ENCODE data around the gene PAFAH1B1. TPM values are rescaled to one million over a fixed set of nuclear protein-coding genes. Genes with fewer than 3 reads are reported as not detected.

PAFAH1B1 gene
- total and polyA plus RNA-seq, 2 experiments from 2014 or later, result 69.9 to 71.7 TPM

DNA sequence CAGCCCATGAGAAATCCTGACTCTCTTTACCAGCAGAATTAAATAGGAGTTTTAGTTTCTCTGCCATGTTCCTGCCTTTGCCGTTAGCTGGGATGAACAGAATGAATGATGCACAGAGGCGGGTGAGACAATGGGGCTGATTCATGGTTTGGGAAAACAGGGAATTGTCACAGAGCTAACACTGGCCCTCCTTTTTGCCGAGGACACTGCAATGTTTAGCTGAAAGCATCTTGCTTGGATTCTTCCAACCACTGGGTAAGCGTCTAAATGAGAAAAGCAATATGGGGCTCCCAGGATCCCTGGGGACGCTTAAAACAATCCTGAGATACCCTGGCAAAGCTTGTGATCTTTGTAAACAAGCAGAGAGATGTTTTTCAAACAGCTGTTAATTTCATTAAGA lies 12.8 kb upstream of the PAFAH1B1 start (continued):
- TF ChIP-seq, protein P1, sequence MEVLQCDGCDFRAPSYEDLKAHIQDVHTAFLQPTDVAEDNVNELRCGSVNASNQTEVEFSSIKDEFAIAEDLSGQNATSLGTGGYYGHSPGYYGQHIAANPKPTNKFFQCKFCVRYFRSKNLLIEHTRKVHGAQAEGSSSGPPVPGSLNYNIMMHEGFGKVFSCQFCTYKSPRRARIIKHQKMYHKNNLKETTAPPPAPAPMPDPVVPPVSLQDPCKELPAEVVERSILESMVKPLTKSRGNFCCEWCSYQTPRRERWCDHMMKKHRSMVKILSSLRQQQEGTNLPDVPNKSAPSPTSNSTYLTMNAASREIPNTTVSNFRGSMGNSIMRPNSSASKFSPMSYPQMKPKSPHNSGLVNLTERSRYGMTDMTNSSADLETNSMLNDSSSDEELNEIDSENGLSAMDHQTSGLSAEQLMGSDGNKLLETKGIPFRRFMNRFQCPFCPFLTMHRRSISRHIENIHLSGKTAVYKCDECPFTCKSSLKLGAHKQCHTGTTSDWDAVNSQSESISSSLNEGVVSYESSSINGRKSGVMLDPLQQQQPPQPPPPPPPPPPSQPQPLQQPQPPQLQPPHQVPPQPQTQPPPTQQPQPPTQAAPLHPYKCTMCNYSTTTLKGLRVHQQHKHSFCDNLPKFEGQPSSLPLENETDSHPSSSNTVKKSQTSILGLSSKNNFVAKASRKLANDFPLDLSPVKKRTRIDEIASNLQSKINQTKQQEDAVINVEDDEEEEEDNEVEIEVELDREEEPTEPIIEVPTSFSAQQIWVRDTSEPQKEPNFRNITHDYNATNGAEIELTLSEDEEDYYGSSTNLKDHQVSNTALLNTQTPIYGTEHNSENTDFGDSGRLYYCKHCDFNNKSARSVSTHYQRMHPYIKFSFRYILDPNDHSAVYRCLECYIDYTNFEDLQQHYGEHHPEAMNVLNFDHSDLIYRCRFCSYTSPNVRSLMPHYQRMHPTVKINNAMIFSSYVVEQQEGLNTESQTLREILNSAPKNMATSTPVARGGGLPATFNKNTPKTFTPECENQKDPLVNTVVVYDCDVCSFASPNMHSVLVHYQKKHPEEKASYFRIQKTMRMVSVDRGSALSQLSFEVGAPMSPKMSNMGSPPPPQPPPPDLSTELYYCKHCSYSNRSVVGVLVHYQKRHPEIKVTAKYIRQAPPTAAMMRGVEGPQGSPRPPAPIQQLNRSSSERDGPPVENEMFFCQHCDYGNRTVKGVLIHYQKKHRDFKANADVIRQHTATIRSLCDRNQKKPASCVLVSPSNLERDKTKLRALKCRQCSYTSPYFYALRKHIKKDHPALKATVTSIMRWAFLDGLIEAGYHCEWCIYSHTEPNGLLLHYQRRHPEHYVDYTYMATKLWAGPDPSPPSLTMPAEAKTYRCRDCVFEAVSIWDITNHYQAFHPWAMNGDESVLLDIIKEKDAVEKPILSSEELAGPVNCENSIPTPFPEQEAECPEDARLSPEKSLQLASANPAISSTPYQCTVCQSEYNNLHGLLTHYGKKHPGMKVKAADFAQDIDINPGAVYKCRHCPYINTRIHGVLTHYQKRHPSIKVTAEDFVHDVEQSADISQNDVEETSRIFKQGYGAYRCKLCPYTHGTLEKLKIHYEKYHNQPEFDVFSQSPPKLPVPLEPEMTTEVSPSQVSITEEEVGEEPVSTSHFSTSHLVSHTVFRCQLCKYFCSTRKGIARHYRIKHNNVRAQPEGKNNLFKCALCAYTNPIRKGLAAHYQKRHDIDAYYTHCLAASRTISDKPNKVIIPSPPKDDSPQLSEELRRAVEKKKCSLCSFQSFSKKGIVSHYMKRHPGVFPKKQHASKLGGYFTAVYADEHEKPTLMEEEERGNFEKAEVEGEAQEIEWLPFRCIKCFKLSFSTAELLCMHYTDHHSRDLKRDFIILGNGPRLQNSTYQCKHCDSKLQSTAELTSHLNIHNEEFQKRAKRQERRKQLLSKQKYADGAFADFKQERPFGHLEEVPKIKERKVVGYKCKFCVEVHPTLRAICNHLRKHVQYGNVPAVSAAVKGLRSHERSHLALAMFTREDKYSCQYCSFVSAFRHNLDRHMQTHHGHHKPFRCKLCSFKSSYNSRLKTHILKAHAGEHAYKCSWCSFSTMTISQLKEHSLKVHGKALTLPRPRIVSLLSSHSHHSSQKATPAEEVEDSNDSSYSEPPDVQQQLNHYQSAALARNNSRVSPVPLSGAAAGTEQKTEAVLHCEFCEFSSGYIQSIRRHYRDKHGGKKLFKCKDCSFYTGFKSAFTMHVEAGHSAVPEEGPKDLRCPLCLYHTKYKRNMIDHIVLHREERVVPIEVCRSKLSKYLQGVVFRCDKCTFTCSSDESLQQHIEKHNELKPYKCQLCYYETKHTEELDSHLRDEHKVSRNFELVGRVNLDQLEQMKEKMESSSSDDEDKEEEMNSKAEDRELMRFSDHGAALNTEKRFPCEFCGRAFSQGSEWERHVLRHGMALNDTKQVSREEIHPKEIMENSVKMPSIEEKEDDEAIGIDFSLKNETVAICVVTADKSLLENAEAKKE (CRISPR knock-in tag; IDR thresholded peaks at IDR 0.05), result no peak
- no peak for TF ChIP-seq EZH2phosphoT487 (IDR thresholded peaks at IDR 0.05; ENCODE audit: unreplicated experiment)
- TF ChIP-seq CREB1 (CRISPR knock-in tag; IDR thresholded peaks at IDR 0.05; ENCODE audit: low read depth), result no peak
- TF ChIP-seq, protein P2, sequence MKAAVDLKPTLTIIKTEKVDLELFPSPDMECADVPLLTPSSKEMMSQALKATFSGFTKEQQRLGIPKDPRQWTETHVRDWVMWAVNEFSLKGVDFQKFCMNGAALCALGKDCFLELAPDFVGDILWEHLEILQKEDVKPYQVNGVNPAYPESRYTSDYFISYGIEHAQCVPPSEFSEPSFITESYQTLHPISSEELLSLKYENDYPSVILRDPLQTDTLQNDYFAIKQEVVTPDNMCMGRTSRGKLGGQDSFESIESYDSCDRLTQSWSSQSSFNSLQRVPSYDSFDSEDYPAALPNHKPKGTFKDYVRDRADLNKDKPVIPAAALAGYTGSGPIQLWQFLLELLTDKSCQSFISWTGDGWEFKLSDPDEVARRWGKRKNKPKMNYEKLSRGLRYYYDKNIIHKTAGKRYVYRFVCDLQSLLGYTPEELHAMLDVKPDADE (IDR thresholded peaks at IDR 0.05), result no peak

DNA sequence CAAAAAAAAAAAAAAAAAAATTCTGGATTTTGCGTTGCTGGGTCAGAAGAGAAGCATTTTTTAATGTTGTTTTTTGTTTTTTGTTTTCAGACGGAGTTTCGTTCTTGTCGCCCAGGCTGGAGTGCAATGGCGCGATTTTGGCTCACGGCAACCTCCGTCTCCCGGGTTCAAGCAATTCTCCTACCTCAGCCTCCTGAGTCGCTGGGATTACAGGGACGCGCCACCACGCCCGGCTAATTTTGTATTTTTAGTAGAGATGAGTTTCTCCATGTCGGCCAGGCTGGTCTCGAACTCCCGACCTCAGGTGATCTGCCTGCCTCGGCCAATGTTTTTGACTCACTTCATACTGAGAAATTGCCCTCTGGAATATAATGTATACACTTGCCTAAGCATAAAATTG lies 11.0 kb upstream of the PAFAH1B1 start:
- no peak for DNase-seq (ENCODE audit: low spot score)
- Histone ChIP-seq H3K36me3 (ENCODE audit: insufficient read depth) (no peaks in the 10 kb centered on the region), H3K27ac (ENCODE audit: low read depth) (no peak overlapping the region), H2AFZ (no peak overlapping the region), H3K9me2 (ENCODE audit: insufficient read depth) (no peaks in the 10 kb centered on the region), H4K20me1 (replicated peaks; ENCODE audit: insufficient read depth) (no peaks in the 10 kb centered on the region), H3K79me2 (replicated peaks; ENCODE audit: insufficient read depth) (no peaks in the 10 kb centered on the region), H3K27me3 (ENCODE audit: insufficient read depth) (no peaks in the 10 kb centered on the region), H3F3A (replicated peaks; ENCODE audit: low read depth) (no peaks in the 10 kb centered on the region), H3K4me3 (no peak overlapping the region), H3K4me2 (no peak overlapping the region), H3K4me1 (ENCODE audit: insufficient read depth) (no peaks in the 10 kb centered on the region; the same call in 1 of the 2 replicates)
- H3K4me1 Mint-ChIP-seq, result peaks cover 10% of the 10 kb centered on the region
- H3K9me3 Mint-ChIP-seq, result peaks cover 2% of the 10 kb centered on the region; the same call in 1 of the 3 replicates
- ATAC-seq, result no peak
- no peaks in the 10 kb centered on the region for H3K27me3 Mint-ChIP-seq (ENCODE audit: insufficient read depth, low read depth, poor library complexity)
- no peak overlapping the region for H3K4me3 Mint-ChIP-seq
- no peaks in the 10 kb centered on the region for H3K36me3 Mint-ChIP-seq (ENCODE audit: low read depth)
- H3K27ac Mint-ChIP-seq, result no peak overlapping the region
- TF ChIP-seq STAT1 (IDR thresholded peaks at IDR 0.05; ENCODE audit: unreplicated experiment), result no peak
- TF ChIP-seq, protein P1 (CRISPR knock-in tag; IDR thresholded peaks at IDR 0.05), result no peak
- no peak for TF ChIP-seq ZNF331 (CRISPR knock-in tag; IDR thresholded peaks at IDR 0.05; ENCODE audit: low read depth)
- no peak for TF ChIP-seq ZNF114 (CRISPR knock-in tag; IDR thresholded peaks at IDR 0.05)
- no peak for TF ChIP-seq NANOG (IDR thresholded peaks at IDR 0.05; ENCODE audit: borderline replicate concordance)
- no peak for TF ChIP-seq JUNB (IDR thresholded peaks at IDR 0.05; ENCODE audit: unreplicated experiment)
- TF ChIP-seq CREB1 (CRISPR knock-in tag; IDR thresholded peaks at IDR 0.05; ENCODE audit: low read depth), result no peak
- no peak for TF ChIP-seq EZH2phosphoT487 (IDR thresholded peaks at IDR 0.05; ENCODE audit: unreplicated experiment)

All from GM23338 (cell line).